ENCODE measurements around the gene LCMT2. TPM values are rescaled to one million over a fixed set of nuclear protein-coding genes. Genes with fewer than 3 reads are reported as not detected.

The LCMT2 gene
- 10.5 and 12.6 TPM in 2 replicates for total RNA-seq (2013; cell fraction: nucleolus; rRNA removed)
- total RNA-seq (2014; rRNA removed): 11.3 and 14.1 TPM in 2 replicates
- 14.1 and 17.2 TPM in 2 replicates for total RNA-seq (2014; rRNA removed; fragmentation: Illumina TruSeq; extraction: Trizol)
- 14.8 TPM in 2 replicates for total RNA-seq (2021)
- 4.7 TPM for polyA plus RNA-seq (2011; ENCODE audit: low read depth)
- polyA plus RNA-seq (2011; rRNA removed): 14.0 and 15.0 TPM in 2 replicates
- 10.6 and 12.0 TPM in 2 replicates for polyA plus RNA-seq (2011; cell fraction: cytosol; rRNA removed)
- polyA plus RNA-seq (2011; cell fraction: nucleus; rRNA removed): 10.1 and 12.3 TPM in 2 replicates
- 4.1 and 5.7 TPM in 2 replicates for polyA plus RNA-seq (2012)
- polyA plus RNA-seq (2014; fragmentation: Illumina TruSeq; extraction: Trizol): 16.4 and 18.8 TPM in 2 replicates
- 1 to 10 TPM; 2.1 to 2.4 TPM for polyA plus RNA-seq (2014; fragmentation: Nextera tagmentation; extraction: Ambion mirVana)
- polyA plus RNA-seq (2014; rRNA removed): 10.9 and 11.0 TPM in 2 replicates
- polyA plus RNA-seq (2016; fragmentation: Nextera tagmentation; extraction: Ambion mirVana): 10 to 100 TPM; 15.3 to 16.6 TPM
- 27.2 and 33.0 TPM in 2 replicates for polyA minus RNA-seq (2011; rRNA and poly(A)+ RNA removed)
- 6.8 and 7.7 TPM in 2 replicates for polyA minus RNA-seq (2011; cell fraction: cytosol; rRNA and poly(A)+ RNA removed)
- 15.8 and 17.8 TPM in 2 replicates for polyA minus RNA-seq (2011; cell fraction: nucleus; rRNA and poly(A)+ RNA removed)
- Bru-seq, nascent RNA: percentile 69 among the genes with signal in this experiment
- BruChase-seq, experiment 1, labeled RNA remaining after a 6-hour chase: percentile 42 among the genes with signal in this experiment
- percentile 58 among the genes with signal in this experiment for BruChase-seq, experiment 2, labeled RNA remaining after a 2-hour chase
- long read RNA-seq, experiment 1, full-length matches to known transcripts: 6 of 6 reads
- long read RNA-seq, experiment 1, partial matches to known transcripts: 0 of 6 reads
- long read RNA-seq, experiment 1, other reads (novel, unspliced or antisense): 0 of 6 reads
- long read RNA-seq, experiment 2, full-length matches to known transcripts: 10 of 10 reads
- long read RNA-seq, experiment 2, partial matches to known transcripts: 0 of 10 reads
- long read RNA-seq, experiment 2, other reads (novel, unspliced or antisense): 0 of 10 reads

GRCh38 chr15:43329960-43330779 is at the start of gene LCMT2:
TSS of gene LCMT2 (minus strand) at chr15:43330573. CDS start at chr15:43330489, 84 bp downstream.
- in situ Hi-C loops (cut with MboI): no loop called here
- Histone ChIP-seq H3K36me3 (ENCODE audit: control insufficient read depth in 2 of 2, insufficient read depth in 2 of 2, low read length in 1 of 2) (peaks cover 0 to 11% of the 10 kb centered on the region in 2 experiments; a peak in 2 of 4 replicates), H3K4me2 (ENCODE audit: control insufficient read depth, insufficient read depth) (peak within 1 kb of the TSS; percentile 99), H3K4me3 (peak within 1 kb of the TSS; percentile 87), H3K9me3 (replicated peaks; ENCODE audit: control insufficient read depth, insufficient read depth, low read length) (no peaks in the 10 kb centered on the region), H2AFZ (ENCODE audit: control insufficient read depth, low read depth, low read length) (peak within 1 kb of the TSS; percentile 97), H3K27ac (ENCODE audit: control insufficient read depth, insufficient read depth) (peak within 1 kb of the TSS; percentile 72), H3K27me3 (replicated peaks in 1 of 2; ENCODE audit: control insufficient read depth in 2 of 2, insufficient read depth in 2 of 2, low read length in 1 of 2) (no peaks in the 10 kb centered on the region), H4K20me1 (ENCODE audit: control insufficient read depth, insufficient read depth) (no peaks in the 10 kb centered on the region), H3K79me2 (ENCODE audit: control insufficient read depth, insufficient read depth, low read length) (peaks cover 23% of the 10 kb centered on the region), H3K4me1 (ENCODE audit: control insufficient read depth, insufficient read depth, low read length) (peaks cover 11% of the 10 kb centered on the region), H3K9ac (ENCODE audit: control insufficient read depth, insufficient read depth, low read length) (peak within 1 kb of the TSS; percentile 81)
- DNase-seq (ENCODE audit: low read depth, low spot score) (peak; percentile 81), FAIRE-seq (peak; percentile 81), ATAC-seq (peak; percentile 91)
- BruUV-seq (replicated peaks): TSS peak; percentile 75
- WGBS (ENCODE audit: insufficient coverage, insufficient replicate concordance, low lambda C conversion rate, missing lambda C conversion rate): 1% methylated on average over 86 of the region's 86 CpGs
- POLR2A ChIA-PET: interaction anchor here (0.6 to 0.8 kb wide), 2 partner anchors 64 to 507 kb away, joined by 3 to 4 read pairs; no protein-coding TSS in a partner anchor
- SMC1A ChIA-PET (ENCODE audit: uncharacterized antibody, unreplicated experiment): interaction anchor here (1.4 kb wide), 1 partner anchor 45 kb away, joined by 3 read pairs; no protein-coding TSS in a partner anchor
- CTCF ChIA-PET: interaction anchor here (0.7 to 1.0 kb wide), 2 partner anchors 29 to 42 kb away, joined by 3 read pairs; no protein-coding TSS in a partner anchor
- RAD21 ChIA-PET (ENCODE audit: unreplicated experiment): no interaction called here
- intact Hi-C loops (cut with micrococcal nuclease; ENCODE audit: unreplicated experiment): no loop called here
- TF ChIP-seq BCL11A (IDR thresholded peaks at IDR 0.05; ENCODE audit: low read depth, low read length) (no peak), DPF2 (IDR thresholded peaks at IDR 0.05) (peak; percentile 64; the same call in 1 of the 2 replicates), ZNF592 (IDR thresholded peaks at IDR 0.05) (no peak), SUPT20H (IDR thresholded peaks at IDR 0.05; ENCODE audit: borderline replicate concordance, control insufficient read depth, low read depth, low read length) (no peak), PAX8 (IDR thresholded peaks at IDR 0.05) (no peak), ZNF207 (IDR thresholded peaks at IDR 0.05; ENCODE audit: borderline replicate concordance) (no peak; the same call in 1 of the 2 replicates), CREB1 (IDR thresholded peaks at IDR 0.05; ENCODE audit: low read depth) (peak; percentile 87), IKZF2 (IDR thresholded peaks at IDR 0.05) (no peak), IRF4 (IDR thresholded peaks at IDR 0.05; ENCODE audit: low read depth, low read length) (0 out of 2 replicates have a peak, but pooled peaks have one; percentile 5), EGR1 (IDR thresholded peaks at IDR 0.05; ENCODE audit: borderline replicate concordance in 1 of 2, low read depth in 2 of 2, low read length in 2 of 2) (peak in 1 of 2 experiments; percentile 51; a peak in 1 of 3 replicates), YBX1 (IDR thresholded peaks at IDR 0.05) (no peak), EP300 (IDR thresholded peaks at IDR 0.05; ENCODE audit: borderline replicate concordance in 1 of 2, control insufficient read depth in 1 of 2, low read depth in 2 of 2, low read length in 2 of 2) (no peak; a peak in 1 of 4 replicates), POLR2A (IDR thresholded peaks at IDR 0.05; ENCODE audit: low read depth, low read length) (peak; percentile 92), MTA2 (IDR thresholded peaks at IDR 0.05; ENCODE audit: low read depth) (no peak), ASH2L (IDR thresholded peaks at IDR 0.05; ENCODE audit: borderline replicate concordance, low read depth) (peak; percentile 71; the same call in 1 of the 2 replicates), ATF7 (IDR thresholded peaks at IDR 0.05; ENCODE audit: low read depth) (peak; percentile 72)

All from GM12878 (cell line).